HG03460 (cell line): Measurements from ENCODE around the gene RWDD4.
A peak's percentile ranks its signal among the peaks of the same experiment; 100 is the strongest.

ENCODE experiments used
- ATAC-seq: cut with Tn5 transposase; IDR thresholded peaks from one replicate; pipeline ENCODE4 v1.9.1; 2021; ENCODE audit not compliant: unreplicated experiment

The RWDD4 gene

DNA sequence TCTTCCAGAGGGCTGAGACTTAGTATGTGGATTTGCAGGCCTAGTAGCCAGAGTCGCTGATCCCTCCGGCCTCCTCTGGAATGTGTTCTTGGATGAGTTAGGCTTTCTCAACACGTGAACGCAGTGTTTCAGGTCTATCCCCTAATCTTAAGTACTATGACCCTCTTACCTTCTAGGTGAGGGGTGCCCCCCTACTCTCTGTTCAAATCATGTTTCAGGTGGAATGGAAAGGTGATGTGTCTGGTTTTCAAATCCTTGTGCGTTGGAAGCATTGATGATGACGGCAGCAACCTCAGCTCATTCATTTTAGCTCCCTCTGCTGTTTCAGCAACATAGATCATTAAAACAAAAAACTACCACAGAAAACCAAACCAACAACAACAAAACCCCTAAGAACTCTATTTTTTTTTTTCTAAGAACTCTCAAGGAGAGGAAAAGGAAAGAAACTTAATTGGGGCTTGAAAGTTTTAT is 56.4 kb downstream of the RWDD4 start:
- ATAC-seq, result no peak

GRCh38 chr4:183601381-183601780 is 57.6 kb downstream of the RWDD4 start:
- no peak for ATAC-seq

- peak; percentile 7 for ATAC-seq
Observed at GRCh38 chr4:183600189-183600685, 58.7 kb downstream of the RWDD4 start.

GRCh38 chr4:183599690-183600089 is 59.3 kb downstream of the RWDD4 start:
- peak; percentile 83 for ATAC-seq

- ATAC-seq, result peak; percentile 37
Observed at GRCh38 chr4:183599284-183599683, 59.7 kb downstream of the RWDD4 start.

DNA sequence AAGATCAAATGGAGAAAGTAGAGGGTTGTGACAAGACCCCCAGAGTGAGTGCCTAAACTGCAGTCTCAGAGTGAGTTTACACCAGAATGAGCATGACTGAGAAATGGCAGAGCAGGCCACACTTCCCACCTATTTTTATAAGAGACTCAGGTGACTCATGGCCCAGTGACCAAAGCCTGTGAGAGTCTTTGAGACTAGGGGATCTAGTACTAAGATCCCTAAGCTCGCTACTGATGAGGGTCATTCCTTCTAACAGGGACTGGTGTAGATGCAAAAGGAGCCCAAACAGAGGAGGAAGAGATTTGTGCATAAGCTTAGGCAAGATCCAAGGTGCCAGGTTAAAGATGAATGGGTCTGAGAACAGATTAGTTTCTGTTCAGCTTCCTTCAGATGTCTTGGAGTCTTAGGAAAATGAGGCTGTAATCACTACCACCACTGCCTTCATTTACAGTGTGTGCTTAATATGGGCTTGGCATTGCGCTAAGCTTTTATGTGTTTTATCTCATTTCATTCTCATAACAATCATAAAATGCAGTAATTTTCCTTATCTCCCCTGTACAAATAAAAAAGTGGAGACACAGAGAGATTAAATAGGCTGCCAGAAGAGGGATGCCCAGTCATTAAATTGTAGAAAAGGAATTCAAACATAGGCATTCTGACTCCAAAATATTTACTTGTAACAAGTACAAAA is 62.8 kb downstream of the RWDD4 start:
- ATAC-seq, result no peak

DNA sequence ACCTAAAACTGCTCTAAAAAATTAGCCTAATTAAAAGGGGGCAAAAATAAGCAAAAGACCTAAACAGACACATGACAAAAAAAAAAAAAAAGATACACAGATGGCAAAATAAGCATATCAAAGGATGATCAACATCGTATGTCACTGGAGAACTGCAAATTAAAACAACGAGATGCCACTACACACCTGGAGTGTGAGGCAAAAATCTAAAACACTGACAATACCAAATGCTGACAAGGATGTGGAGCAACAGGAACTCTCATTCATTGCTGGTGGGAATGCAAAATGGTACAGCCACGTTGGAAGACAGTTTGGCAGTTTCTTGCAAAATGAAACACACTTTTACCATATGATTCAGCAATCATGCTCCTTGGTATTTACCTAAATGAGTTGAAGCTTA is 64.2 kb downstream of the RWDD4 start:
- no peak for ATAC-seq

DNA sequence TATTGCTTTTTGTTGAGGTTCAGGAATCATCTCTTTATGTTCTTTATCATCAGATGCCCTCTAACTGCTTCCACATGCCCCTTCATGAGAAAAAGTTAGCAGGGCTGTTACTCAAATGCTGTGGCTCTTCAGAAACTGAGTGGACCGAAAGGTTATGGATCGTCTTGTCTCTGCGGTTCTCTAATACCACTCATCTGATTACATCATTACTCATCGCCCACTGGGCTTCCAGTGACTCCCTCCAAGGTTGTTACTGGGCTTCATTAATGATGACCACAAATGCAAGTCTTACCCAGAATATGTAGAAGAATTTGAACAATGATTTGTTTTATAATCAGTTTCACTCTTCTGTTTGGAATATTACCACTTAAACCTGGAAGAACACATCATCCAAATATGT is 67.7 kb downstream of the RWDD4 start:
- no peak for ATAC-seq
